NCI-H1417 (cell line): Measurements from ENCODE around the gene TMEM232.
"Not testable (repeated sequence)": the region's sequence is repeated elsewhere in the genome, so short reads cannot be mapped to it uniquely, and the experiment has no call there.

ENCODE experiments used
- DNase-seq, 3 experiments: peaks; one replicate each; lab custom pipeline; 2025; lab: John Stamatoyannopoulos, UW

TMEM232 gene

DNA sequence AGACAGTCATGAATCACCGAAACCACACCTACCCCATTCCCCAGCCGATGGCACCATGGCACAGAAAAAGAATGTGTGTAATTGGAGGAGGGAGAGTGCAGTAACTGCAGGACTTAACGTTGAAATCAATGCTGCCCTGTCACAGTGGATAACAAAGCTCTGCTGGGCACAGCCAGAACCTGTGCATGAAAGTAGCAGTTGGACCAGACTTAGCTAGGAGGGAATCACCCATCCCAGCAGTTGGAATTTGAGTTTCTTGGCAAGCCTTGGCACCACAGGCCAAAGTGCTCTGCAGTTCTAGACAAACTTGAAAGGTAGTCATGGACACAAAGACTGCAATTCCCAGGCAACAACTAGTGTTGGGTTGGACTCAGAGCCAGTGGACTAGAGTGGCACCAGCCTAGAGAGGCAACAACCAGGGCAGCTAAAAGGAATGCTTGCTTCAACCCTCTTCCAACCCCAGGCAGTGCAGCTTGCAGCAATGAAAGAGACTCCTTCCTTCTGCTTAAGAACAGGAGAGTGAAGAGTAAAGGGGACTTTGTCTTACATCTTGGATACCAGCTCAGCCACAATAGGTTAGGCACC lies 19.1 kb downstream of the TMEM232 start:
- DNase-seq, result no peak

- no peak for DNase-seq
Measured at GRCh38 chr5:110705349-110705748, 21.1 kb downstream of the TMEM232 start.

DNA sequence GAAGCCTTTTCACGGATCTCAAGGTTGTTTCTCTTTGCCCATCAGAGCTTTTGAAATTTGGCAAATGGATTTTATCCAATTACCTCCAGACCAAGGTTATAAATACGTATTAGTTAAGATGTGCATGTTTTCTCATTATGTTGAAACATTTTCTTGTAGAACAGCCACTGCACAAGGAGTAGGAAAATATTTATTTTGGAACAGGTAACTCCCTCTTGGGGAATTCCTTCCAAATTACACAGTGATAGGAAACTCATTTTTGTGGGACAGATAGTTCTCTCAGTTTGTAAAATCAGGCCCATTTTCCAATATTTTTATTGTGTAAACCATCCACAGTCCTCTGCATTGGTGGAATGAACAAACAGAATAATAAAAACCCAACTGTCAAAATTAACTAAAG lies 23.0 kb downstream of the TMEM232 start:
- DNase-seq, result no peak

GRCh38 chr5:110702704-110703103 lies 23.8 kb downstream of the TMEM232 start:
- no peak for DNase-seq

- DNase-seq, result no peak
Measured at GRCh38 chr5:110702300-110702699, 24.2 kb downstream of the TMEM232 start.

- not testable (repeated sequence) for DNase-seq
Measured at GRCh38 chr5:110692669-110693068, 33.8 kb downstream of the TMEM232 start.

GRCh38 chr5:110690587-110690986 lies 35.9 kb downstream of the TMEM232 start:
- not testable (repeated sequence) for DNase-seq

DNA sequence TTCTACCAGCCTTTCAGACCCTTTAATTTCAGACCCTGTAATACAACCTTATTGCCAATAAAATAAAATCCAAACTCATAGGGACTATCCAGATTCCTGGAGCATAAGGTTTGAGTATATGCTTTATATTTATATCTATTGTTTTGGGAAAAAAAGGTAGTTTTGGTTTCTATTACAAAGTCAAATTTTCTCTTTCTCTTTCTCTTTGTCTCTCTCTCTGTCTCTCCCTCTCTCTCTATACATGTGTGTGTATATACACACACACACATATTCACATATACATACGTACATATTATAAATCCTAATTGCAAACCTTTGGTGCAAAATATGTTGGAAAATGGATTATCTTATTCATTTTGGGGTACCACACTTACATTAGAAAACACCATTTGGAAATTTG lies 39.0 kb downstream of the TMEM232 start:
- DNase-seq, result no peak

DNA sequence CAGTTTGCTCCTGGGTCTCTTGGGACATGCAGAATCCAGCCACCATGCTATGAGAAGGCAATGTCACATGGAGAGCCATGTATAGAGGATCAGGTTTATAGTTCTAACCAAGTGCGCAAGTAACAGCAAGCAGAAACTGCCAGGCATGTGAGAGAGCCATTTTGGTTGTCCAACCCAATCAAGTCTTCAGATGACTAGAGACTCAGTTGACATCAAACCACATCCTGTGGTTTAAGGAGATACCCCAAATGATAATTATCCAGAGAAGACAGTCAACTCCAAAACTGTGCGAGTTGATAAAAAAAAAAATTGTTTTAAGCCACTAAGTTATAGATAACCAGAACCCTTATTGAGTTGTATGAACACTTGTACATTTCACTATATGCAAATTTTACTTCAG lies 40.2 kb downstream of the TMEM232 start:
- DNase-seq, result no peak

GRCh38 chr5:110681953-110682352 lies 44.5 kb downstream of the TMEM232 start:
- DNase-seq, result no peak

DNA sequence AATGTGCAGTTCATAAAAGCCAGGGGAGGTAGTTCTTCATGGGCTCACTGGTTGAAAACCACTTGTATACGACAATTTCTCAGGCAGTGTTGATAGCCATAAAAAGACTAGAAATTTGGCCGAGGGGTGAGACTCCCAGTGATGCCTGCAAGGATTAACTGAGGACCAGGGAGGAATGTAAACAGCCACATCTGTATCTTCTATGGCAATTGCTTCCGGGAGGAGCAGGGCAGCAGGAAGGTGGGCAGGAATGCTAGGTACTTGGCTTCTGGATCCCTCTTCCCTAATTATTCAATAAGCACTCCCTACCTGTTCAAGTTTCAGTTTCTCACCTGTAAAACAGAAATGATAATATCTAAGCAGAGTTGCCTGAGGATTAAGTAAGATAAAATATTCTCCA lies 45.4 kb downstream of the TMEM232 start:
- no peak for DNase-seq

DNA sequence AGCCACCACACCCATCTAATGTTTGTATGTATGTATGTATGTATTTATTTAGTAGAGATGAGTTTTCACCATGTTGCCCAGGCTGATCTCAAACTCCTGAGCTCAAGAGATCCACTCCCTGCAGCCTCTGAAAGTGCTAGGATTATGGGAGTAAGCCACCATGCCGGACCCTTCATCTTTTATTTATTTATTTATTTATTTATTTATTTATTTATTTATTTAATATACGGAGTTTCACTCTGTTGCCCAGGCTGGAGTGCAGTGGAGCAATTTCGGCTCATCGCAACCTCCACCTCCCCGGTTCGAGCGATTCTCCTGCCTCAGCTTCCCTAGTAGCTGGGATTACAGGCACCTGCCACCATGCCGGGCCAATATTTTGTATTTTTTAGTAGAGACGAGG lies 49.9 kb downstream of the TMEM232 start:
- not testable (repeated sequence) for DNase-seq

GRCh38 chr5:110665184-110665726 lies 61.2 kb downstream of the TMEM232 start:
- no peak for DNase-seq

- no peak for DNase-seq
Measured at GRCh38 chr5:110663525-110663924, 62.9 kb downstream of the TMEM232 start.

DNA sequence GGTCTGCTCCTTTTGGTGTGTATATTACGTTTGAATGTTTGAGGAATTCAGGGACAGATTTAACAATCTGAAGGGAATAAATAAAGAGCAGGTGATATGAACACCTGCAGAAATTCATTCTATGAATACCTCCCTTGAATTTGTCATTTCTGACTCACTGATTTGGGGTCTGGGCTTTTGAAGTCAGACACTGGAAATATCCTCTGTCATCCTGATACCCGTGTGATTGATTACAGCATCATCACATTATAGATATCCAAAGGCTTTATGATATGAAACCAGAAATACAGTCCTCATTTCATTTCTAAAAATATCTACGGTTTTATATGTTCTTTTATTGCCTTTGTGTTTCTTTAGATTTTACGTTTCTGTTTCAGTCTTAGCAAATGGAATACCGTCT lies 68.5 kb downstream of the TMEM232 start:
- DNase-seq, result no peak

DNA sequence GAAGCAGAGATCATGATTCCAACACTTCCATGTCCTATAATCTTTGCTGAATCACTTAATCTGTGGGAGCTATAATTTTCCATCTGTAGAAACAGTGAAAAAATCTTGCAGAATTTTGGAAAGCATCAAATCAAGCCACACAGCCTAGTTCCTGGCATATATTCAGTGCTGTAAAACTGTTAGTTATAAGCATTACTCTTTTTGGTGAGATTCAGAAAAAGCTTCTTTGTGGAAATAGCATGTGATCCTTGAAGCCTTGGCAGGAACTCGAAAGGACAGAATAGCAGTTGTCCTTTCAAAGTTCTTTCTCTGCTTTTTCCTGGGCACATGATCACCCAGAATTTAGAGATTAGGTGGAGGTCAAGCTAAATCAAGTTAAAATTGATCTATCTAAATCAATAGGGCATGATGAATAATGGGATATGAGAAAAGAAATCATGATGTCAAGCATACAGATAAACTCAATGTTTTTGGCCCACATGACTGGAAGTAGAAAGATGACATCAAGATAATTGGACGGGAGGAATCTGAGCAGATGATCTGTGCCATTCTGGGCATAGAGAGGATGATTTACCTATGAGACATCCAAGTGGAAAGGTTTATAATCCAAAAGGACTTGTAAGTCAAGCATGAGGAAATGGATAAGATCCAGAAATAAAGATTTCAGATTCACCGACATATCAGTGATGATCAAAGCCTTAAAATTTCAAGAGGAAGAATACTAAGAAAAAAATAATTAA lies 73.1 kb downstream of the TMEM232 start:
- no peak for DNase-seq

DNA sequence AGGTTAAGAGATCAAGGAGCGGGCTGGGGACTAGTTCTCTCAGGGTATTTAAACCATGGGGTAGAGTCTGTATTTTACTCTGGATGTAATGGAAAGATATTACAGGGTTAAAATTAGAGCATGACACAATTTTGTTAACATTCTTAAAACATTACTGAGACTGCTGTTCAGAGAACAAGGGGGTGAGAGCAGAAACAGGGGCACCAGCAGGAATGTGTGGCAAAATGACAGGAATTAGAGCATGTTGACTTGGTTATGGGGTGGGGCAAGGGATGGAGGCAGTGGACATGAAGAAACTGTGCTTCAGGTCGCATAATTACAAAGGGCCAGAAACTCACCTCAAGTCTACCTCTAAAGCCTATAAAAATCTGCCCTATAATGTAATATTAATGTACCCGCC lies 75.0 kb downstream of the TMEM232 start:
- no peak for DNase-seq

DNA sequence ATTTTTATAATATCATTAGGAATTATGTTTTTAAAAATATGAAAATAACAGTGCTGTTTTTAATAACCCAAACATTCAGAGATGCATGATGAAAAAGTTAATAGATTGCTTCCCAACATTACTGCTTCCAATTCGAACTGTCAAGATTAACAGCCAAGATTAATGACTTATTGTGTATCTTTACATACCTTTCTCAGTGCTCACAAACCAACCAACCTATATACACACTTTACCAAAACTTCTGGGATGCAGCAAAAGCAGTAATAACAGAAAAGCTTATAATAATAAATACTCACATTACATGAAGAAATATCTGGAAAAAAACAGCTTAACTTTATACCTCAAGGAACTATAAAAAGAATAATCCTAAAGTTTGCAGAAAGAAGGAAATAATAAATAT lies 82.1 kb downstream of the TMEM232 start:
- DNase-seq, result no peak

DNA sequence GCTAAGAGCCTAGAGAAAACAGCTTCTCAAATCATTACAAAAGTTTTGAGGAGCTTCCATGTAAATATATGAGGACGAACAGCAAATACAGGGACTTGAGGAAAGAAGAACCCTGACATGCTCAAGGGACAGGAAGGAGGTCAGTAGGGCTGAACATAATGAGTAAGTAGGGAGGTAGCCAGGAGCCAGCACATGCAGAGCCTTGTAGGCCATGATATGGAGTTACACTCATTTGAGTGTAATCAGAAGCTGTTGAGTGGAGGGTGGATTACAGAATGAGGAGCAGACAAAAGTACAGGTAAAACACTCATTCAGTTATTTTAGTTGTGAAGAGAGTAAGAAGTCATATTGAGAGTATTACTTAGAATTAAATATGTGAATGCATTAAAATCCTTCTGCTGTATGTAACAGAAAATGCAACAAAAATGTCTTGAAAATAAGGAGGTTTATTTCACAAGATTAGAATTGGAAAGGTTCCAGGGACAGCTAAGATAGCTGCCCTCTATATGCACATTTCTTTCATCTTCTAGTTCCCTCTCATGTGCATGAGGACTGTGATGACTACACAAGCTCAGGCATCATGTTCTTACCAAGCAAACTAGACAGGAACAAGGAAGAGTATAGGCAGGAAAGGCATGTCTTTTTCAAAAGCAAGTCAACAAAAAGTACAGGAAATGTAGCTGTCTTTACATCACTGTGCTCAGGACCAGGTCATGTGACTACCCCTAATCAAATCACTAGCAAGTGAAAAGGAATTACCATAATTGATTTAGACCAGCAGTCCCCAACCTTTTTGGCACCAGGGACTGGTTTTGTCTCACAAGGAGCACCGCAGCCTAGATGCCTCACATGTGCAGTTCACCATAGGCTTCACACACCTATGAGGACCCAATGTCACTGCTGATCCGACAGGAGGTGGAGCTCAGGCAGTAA lies 87.2 kb downstream of the TMEM232 start:
- no peak for DNase-seq

GRCh38 chr5:110634475-110634874 lies 92.0 kb downstream of the TMEM232 start:
- no peak for DNase-seq

GRCh38 chr5:110631236-110631635 lies 95.2 kb downstream of the TMEM232 start:
- DNase-seq, result no peak

DNA sequence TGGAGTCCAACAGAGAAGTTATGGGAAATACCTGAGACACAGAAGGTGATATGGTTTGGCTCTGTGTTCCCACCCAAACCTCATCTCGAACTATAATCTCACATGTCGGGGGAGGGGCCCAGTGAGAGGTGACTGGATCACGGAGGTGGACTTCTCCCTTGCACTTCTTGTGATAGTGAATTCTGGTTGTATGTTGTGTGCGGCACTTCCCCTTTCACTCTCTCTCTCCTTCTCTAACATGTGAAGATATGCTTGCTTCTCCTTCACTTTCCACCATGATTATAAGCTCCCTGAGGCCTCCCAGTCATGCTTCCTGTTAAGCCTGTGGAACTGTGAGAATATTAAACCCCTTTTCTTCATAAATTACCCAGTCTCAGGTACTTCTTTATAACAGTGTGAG lies 96.1 kb downstream of the TMEM232 start:
- DNase-seq, result no peak
